Nephron progenitor cell (in vitro differentiated cells): ENCODE measurements around the gene ZKSCAN2.
A peak's percentile ranks its signal among the peaks of the same experiment; 100 is the strongest.

Experiments used
- DNase-seq: peaks from one replicate; pipeline ENCODE4 v3.0.0; 2021
- H3K27ac Mint-ChIP-seq: 2 replicates; pipeline ENCODE4 v1.8.0; 2021; ENCODE audit warnings: mild to moderate bottlenecking, moderate library complexity, mixed read lengths
- H3K27me3 Mint-ChIP-seq: 2 replicates; pipeline ENCODE4 v1.8.0; 2021; ENCODE audit warnings: mild to moderate bottlenecking, low read depth, mixed read lengths; ENCODE audit not compliant: poor library complexity
- H3K36me3 Mint-ChIP-seq: 2 replicates; pipeline ENCODE4 v1.8.0; 2021; ENCODE audit warnings: low read depth, mixed read lengths
- H3K4me1 Mint-ChIP-seq: 2 replicates; pipeline ENCODE4 v1.8.0; 2021; ENCODE audit warnings: mixed read lengths
- H3K4me3 Mint-ChIP-seq: 2 replicates; pipeline ENCODE4 v1.8.0; 2021; ENCODE audit warnings: mild to moderate bottlenecking, moderate library complexity, mixed read lengths
- H3K9me3 Mint-ChIP-seq: 2 replicates; pipeline ENCODE4 v1.8.0; 2021; ENCODE audit warnings: mild to moderate bottlenecking, moderate library complexity, mixed read lengths
- CTCF ChIP-seq: fragments of 200-600 bp; sonication (generic); IDR thresholded peaks from 2 replicates; pipeline ENCODE4 v1.5.0; 2021; ENCODE audit warnings: antibody characterized with exemption

Gene ZKSCAN2

GRCh38 chr16:25264597-25264996 is 7.0 kb upstream of the ZKSCAN2 start:
- Mint-ChIP-seq H3K4me3 (no peak overlapping the region), H3K27ac (no peak overlapping the region), H3K36me3 (peaks cover 70% of the 10 kb centered on the region), H3K9me3 (no peaks in the 10 kb centered on the region), H3K27me3 (no peaks in the 10 kb centered on the region), H3K4me1 (peaks cover 8% of the 10 kb centered on the region)
- no peak for TF ChIP-seq CTCF
- DNase-seq = peak; percentile 56

- H3K4me3 Mint-ChIP-seq = no peak overlapping the region
These were observed 2.8 kb upstream of the ZKSCAN2 start for GRCh38 chr16:25260416-25260815.

GRCh38 chr16:25258861-25259179 is 1.2 kb upstream of the ZKSCAN2 start:
- Mint-ChIP-seq H3K27me3 (peaks cover 10% of the 10 kb centered on the region), H3K36me3 (peaks cover 43% of the 10 kb centered on the region), H3K4me1 (peaks cover 46% of the 10 kb centered on the region), H3K9me3 (no peaks in the 10 kb centered on the region), H3K27ac (peak overlapping the region; percentile 99), H3K4me3 (peak overlapping the region; percentile 96)
- no peak for DNase-seq
- no peak for TF ChIP-seq CTCF

More at GRCh38 chr16:25260416-25260815, 2.8 kb upstream of the ZKSCAN2 start:
- no peak for DNase-seq
- peaks cover 36% of the 10 kb centered on the region for H3K4me1 Mint-ChIP-seq
- H3K27me3 Mint-ChIP-seq = peaks cover 7% of the 10 kb centered on the region
- peaks cover 43% of the 10 kb centered on the region for H3K36me3 Mint-ChIP-seq
- H3K27ac Mint-ChIP-seq = no peak overlapping the region
- no peaks in the 10 kb centered on the region for H3K9me3 Mint-ChIP-seq
- no peak for TF ChIP-seq CTCF

- DNase-seq = peak; percentile 90
- TF ChIP-seq CTCF = no peak
- peaks cover 46% of the 10 kb centered on the region for H3K4me1 Mint-ChIP-seq
- peak overlapping the region; percentile 96 for H3K4me3 Mint-ChIP-seq
- H3K36me3 Mint-ChIP-seq = peaks cover 44% of the 10 kb centered on the region
- peak overlapping the region; percentile 99 for H3K27ac Mint-ChIP-seq
- no peaks in the 10 kb centered on the region for H3K9me3 Mint-ChIP-seq
- peaks cover 10% of the 10 kb centered on the region for H3K27me3 Mint-ChIP-seq
These were observed 563 bp upstream of the ZKSCAN2 start for GRCh38 chr16:25257956-25258860.

- H3K4me3 Mint-ChIP-seq = peak overlapping the region; percentile 96
- peak; percentile 41 for DNase-seq
- H3K9me3 Mint-ChIP-seq = no peaks in the 10 kb centered on the region
These were observed 763 bp downstream of the ZKSCAN2 start for GRCh38 chr16:25256695-25257469.

More at GRCh38 chr16:25256695-25257469, 763 bp downstream of the ZKSCAN2 start:
- no peak for TF ChIP-seq CTCF
- peak overlapping the region; percentile 98 for H3K27ac Mint-ChIP-seq
- peaks cover 46% of the 10 kb centered on the region for H3K36me3 Mint-ChIP-seq
- H3K4me1 Mint-ChIP-seq = peaks cover 46% of the 10 kb centered on the region
- H3K27me3 Mint-ChIP-seq = peaks cover 10% of the 10 kb centered on the region
